MCF 10A (cell line): Measurements from ENCODE around the gene PLBD2. TPM values are rescaled to one million over a fixed set of nuclear protein-coding genes. Genes with fewer than 3 reads are reported as not detected.

Source experiments
- BruUV-seq: library from RNA; stranded (reverse); fragments of 400-500 nt; replicated peaks from 2 replicates; lab custom pipeline; 2021; lab: Mats Ljungman, UMichigan
- CTCF ChIA-PET: fragments of 300-600 bp; sonication (Branson Sonifier 250); formaldehyde crosslinking; extraction: SDS; loops from one replicate; lab custom pipeline; 2021; ENCODE audit warnings: antibody characterized with exemption, inconsistent platforms; lab: Yijun Ruan, JAX
- POLR2A ChIA-PET: fragments of 300-600, 350-650 bp; sonication (Branson Sonifier 250); formaldehyde crosslinking; extraction: SDS; loops from one replicate; lab custom pipeline; 2020; ENCODE audit warnings: antibody characterized with exemption, inconsistent platforms; lab: Yijun Ruan, JAX
- DNase-seq: peaks from one replicate; pipeline ENCODE4 v3.0.0-alpha.2; 2018; ENCODE audit not compliant: unreplicated experiment
- H3K27ac Mint-ChIP-seq: one replicate; pipeline ENCODE4 v1.8.0; 2022; ENCODE audit warnings: mild to moderate bottlenecking, low read depth, mixed read lengths; ENCODE audit not compliant: unreplicated experiment
- H3K27me3 Mint-ChIP-seq: one replicate; pipeline ENCODE4 v1.8.0; 2022; ENCODE audit warnings: mixed read lengths; ENCODE audit not compliant: insufficient read depth, unreplicated experiment
- H3K36me3 Mint-ChIP-seq: one replicate; pipeline ENCODE4 v1.8.0; 2022; ENCODE audit warnings: mild to moderate bottlenecking, moderate library complexity, mixed read lengths; ENCODE audit not compliant: insufficient read depth, unreplicated experiment
- H3K4me1 Mint-ChIP-seq: one replicate; pipeline ENCODE4 v1.8.0; 2022; ENCODE audit warnings: mixed read lengths; ENCODE audit not compliant: insufficient read depth, unreplicated experiment
- H3K4me3 Mint-ChIP-seq: one replicate; pipeline ENCODE4 v1.8.0; 2022; ENCODE audit warnings: mild to moderate bottlenecking, moderate library complexity, mixed read lengths; ENCODE audit not compliant: unreplicated experiment
- H3K9me3 Mint-ChIP-seq: one replicate; pipeline ENCODE4 v1.8.0; 2022; ENCODE audit warnings: mixed read lengths; ENCODE audit not compliant: unreplicated experiment
- CTCF ChIP-seq: fragments of 200-600 bp; IDR thresholded peaks from one replicate; pipeline ENCODE4 v1.8.0; 2022; ENCODE audit warnings: antibody characterized with exemption, mild to moderate bottlenecking; ENCODE audit not compliant: unreplicated experiment
- intact Hi-C: fragments of 100-400 bp; cut with micrococcal nuclease; formaldehyde crosslinking; loops from 2 replicates; pipeline ENCODE4 v1.14.1; 2022
- total RNA-seq: library from RNA; stranded (reverse); gene quantifications from 2 replicates; pipeline ENCODE4 v1.2.3, GENCODE V29; 2022

Gene PLBD2
- total RNA-seq, 1 experiment from 2014 or later = 18.1 TPM

GRCh38 chr12:113424456-113424855, 66.1 kb downstream of the PLBD2 start:
- Mint-ChIP-seq H3K36me3 (no peaks in the 10 kb centered on the region), H3K4me1 (peaks cover 5% of the 10 kb centered on the region), H3K9me3 (no peaks in the 10 kb centered on the region), H3K4me3 (no peak overlapping the region), H3K27ac (no peak overlapping the region), H3K27me3 (no peaks in the 10 kb centered on the region)
- no peak for DNase-seq
- intact Hi-C loops = loop anchor here (2.0 to 10.0 kb wide), 3 partner anchors 66 to 380 kb away; partner anchors contain the start of gene PLBD2
- ChIA-PET POLR2A (no interaction called here), CTCF (interaction anchor here (0.5 to 2.8 kb wide), 22 partner anchors 10 to 1002 kb away, joined by 3 to 15 read pairs (median 4); partner anchors contain the start of gene PLBD2)
- BruUV-seq = no TSS peak
- TF ChIP-seq CTCF = no peak

GRCh38 chr12:113424915-113425823, 66.8 kb downstream of the PLBD2 start:
- DNase-seq = peak; percentile 54
- no peak overlapping the region for H3K27ac Mint-ChIP-seq
- intact Hi-C loops = loop anchor here (1.0 to 10.0 kb wide), 6 partner anchors 41 to 380 kb away; partner anchors contain the start of gene PLBD2
- ChIA-PET CTCF (interaction anchor here (0.5 to 2.8 kb wide), 48 partner anchors 9 to 972 kb away, joined by 3 to 15 read pairs (median 3); partner anchors contain the start of genes PLBD2 and SDS), POLR2A (interaction anchor here (0.7 kb wide), 1 partner anchor 90 kb away, joined by 4 read pairs; no protein-coding TSS in a partner anchor)
- peaks cover 5% of the 10 kb centered on the region for H3K4me1 Mint-ChIP-seq
- H3K4me3 Mint-ChIP-seq = no peak overlapping the region
- no peaks in the 10 kb centered on the region for H3K36me3 Mint-ChIP-seq
- no peaks in the 10 kb centered on the region for H3K27me3 Mint-ChIP-seq
- peaks cover 7% of the 10 kb centered on the region for H3K9me3 Mint-ChIP-seq
- BruUV-seq = no TSS peak
- TF ChIP-seq CTCF = peak; percentile 83

- BruUV-seq = no TSS peak
- CTCF ChIA-PET = interaction anchor here (0.5 to 2.8 kb wide), 36 partner anchors 8 to 971 kb away, joined by 3 to 15 read pairs (median 4); partner anchors contain the start of gene SDS
Measured at GRCh38 chr12:113425960-113426453, 67.6 kb downstream of the PLBD2 start.

More at GRCh38 chr12:113425960-113426453, 67.6 kb downstream of the PLBD2 start:
- no peak for TF ChIP-seq CTCF
- H3K9me3 Mint-ChIP-seq = peaks cover 10% of the 10 kb centered on the region
- DNase-seq = no peak
- H3K36me3 Mint-ChIP-seq = no peaks in the 10 kb centered on the region
- no peak overlapping the region for H3K4me3 Mint-ChIP-seq
- intact Hi-C loops = loop anchor here (1.0 to 10.0 kb wide), 5 partner anchors 42 to 381 kb away; partner anchors contain the start of gene PLBD2
- H3K27ac Mint-ChIP-seq = no peak overlapping the region
- peaks cover 5% of the 10 kb centered on the region for H3K4me1 Mint-ChIP-seq
- H3K27me3 Mint-ChIP-seq = no peaks in the 10 kb centered on the region
- POLR2A ChIA-PET = no interaction called here
